ENCODE measurements around the gene ARHGAP22. TPM values are rescaled to one million over a fixed set of nuclear protein-coding genes. Genes with fewer than 3 reads are reported as not detected.

ARHGAP22 gene
- total RNA-seq, 3 donors from 2014 or later (not counting 1 experiment from before 2014, with no cell fraction given) = 0.21 to 0.40 TPM; not detected in 1

- Histone ChIP-seq H3K9me3 (ENCODE audit: control insufficient read depth, insufficient read depth, low read length) (no peaks in the 10 kb centered on the region), H3K27ac (ENCODE audit: low read length) (no peak overlapping the region), H3K27me3 (ENCODE audit: control insufficient read depth, insufficient read depth, low read length) (no peaks in the 10 kb centered on the region), H3K4me1 (ENCODE audit: control insufficient read depth, insufficient read depth, low read length) (peaks cover 5% of the 10 kb centered on the region), H3K4me3 (ENCODE audit: low read length) (no peak overlapping the region), H3K36me3 (ENCODE audit: control insufficient read depth, insufficient read depth, low read length) (no peaks in the 10 kb centered on the region)
- TF ChIP-seq CTCF (IDR thresholded peaks at IDR 0.05) = no peak
- no peaks in the 10 kb centered on the region for H3K27me3 Mint-ChIP-seq (ENCODE audit: low read depth in 2 of 2)
- no peaks in the 10 kb centered on the region for H3K36me3 Mint-ChIP-seq
- no peaks in the 10 kb centered on the region for H3K9me3 Mint-ChIP-seq
- H3K27ac Mint-ChIP-seq = no peak overlapping the region
- ATAC-seq = no peak
- no peaks in the 10 kb centered on the region for H3K4me1 Mint-ChIP-seq
- intact Hi-C loops (cut with micrococcal nuclease) = no loop called here
- 84% methylated on average over 12 of the region's 12 CpGs for WGBS (ENCODE audit: insufficient coverage)
- H3K4me3 Mint-ChIP-seq = no peak overlapping the region
- DNase-seq = peak in 1 of 2 donors; percentile 10
These were observed 150.4 kb downstream of the ARHGAP22 start for GRCh38 chr10:48454302-48455054.

- 87% methylated on average over 17 of the region's 19 CpGs for WGBS (ENCODE audit: insufficient coverage)
- Mint-ChIP-seq H3K9me3 (no peaks in the 10 kb centered on the region), H3K4me1 (no peaks in the 10 kb centered on the region), H3K27me3 (ENCODE audit: low read depth in 2 of 2) (no peaks in the 10 kb centered on the region), H3K36me3 (no peaks in the 10 kb centered on the region), H3K4me3 (no peak overlapping the region), H3K27ac (no peak overlapping the region)
- H3K27me3 ChIP-seq (ENCODE audit: control insufficient read depth, insufficient read depth, low read length) = no peaks in the 10 kb centered on the region
- no peak for TF ChIP-seq CTCF (IDR thresholded peaks at IDR 0.05)
- no peaks in the 10 kb centered on the region for H3K9me3 ChIP-seq (ENCODE audit: control insufficient read depth, insufficient read depth, low read length)
- intact Hi-C loops (cut with micrococcal nuclease) = no loop called here
- H3K4me3 ChIP-seq (ENCODE audit: low read length) = no peak overlapping the region
- peaks cover 5% of the 10 kb centered on the region for H3K4me1 ChIP-seq (ENCODE audit: control insufficient read depth, insufficient read depth, low read length)
- no peaks in the 10 kb centered on the region for H3K36me3 ChIP-seq (ENCODE audit: control insufficient read depth, insufficient read depth, low read length)
- DNase-seq (peak in 1 of 2 donors; percentile 12), ATAC-seq (no peak)
- no peak overlapping the region for H3K27ac ChIP-seq (ENCODE audit: low read length)
These were observed 151.2 kb downstream of the ARHGAP22 start for GRCh38 chr10:48453451-48454301.

- Histone ChIP-seq H3K4me1 (ENCODE audit: control insufficient read depth, insufficient read depth, low read length) (peaks cover 5% of the 10 kb centered on the region), H3K36me3 (ENCODE audit: control insufficient read depth, insufficient read depth, low read length) (no peaks in the 10 kb centered on the region), H3K9me3 (ENCODE audit: control insufficient read depth, insufficient read depth, low read length) (no peaks in the 10 kb centered on the region), H3K4me3 (ENCODE audit: low read length) (no peak overlapping the region), H3K27ac (ENCODE audit: low read length) (no peak overlapping the region), H3K27me3 (ENCODE audit: control insufficient read depth, insufficient read depth, low read length) (no peaks in the 10 kb centered on the region)
- TF ChIP-seq CTCF (IDR thresholded peaks at IDR 0.05) = no peak
- no peaks in the 10 kb centered on the region for H3K36me3 Mint-ChIP-seq
- no peaks in the 10 kb centered on the region for H3K4me1 Mint-ChIP-seq
- no peak overlapping the region for H3K27ac Mint-ChIP-seq
- no peaks in the 10 kb centered on the region for H3K9me3 Mint-ChIP-seq
- ATAC-seq (no peak), DNase-seq (peak in 1 of 2 donors; percentile 7)
- H3K27me3 Mint-ChIP-seq (ENCODE audit: low read depth in 2 of 2) = peaks cover 0 to 4% of the 10 kb centered on the region in 2 donors
- intact Hi-C loops (cut with micrococcal nuclease) = no loop called here
- no peak overlapping the region for H3K4me3 Mint-ChIP-seq
- 81% methylated on average over 6 of the region's 6 CpGs for WGBS (ENCODE audit: insufficient coverage)
These were observed 151.9 kb downstream of the ARHGAP22 start for GRCh38 chr10:48452879-48453412.
